NCI-H748 (cell line): Measurements from ENCODE around the gene C22orf31.
"Not testable (repeated sequence)": the region's sequence is repeated elsewhere in the genome, so short reads cannot be mapped to it uniquely, and the experiment has no call there.

Experiments used
- DNase-seq: peaks from one replicate; lab custom pipeline; 2025; ENCODE audit not compliant: unreplicated experiment; lab: John Stamatoyannopoulos, UW

Gene C22orf31

DNA sequence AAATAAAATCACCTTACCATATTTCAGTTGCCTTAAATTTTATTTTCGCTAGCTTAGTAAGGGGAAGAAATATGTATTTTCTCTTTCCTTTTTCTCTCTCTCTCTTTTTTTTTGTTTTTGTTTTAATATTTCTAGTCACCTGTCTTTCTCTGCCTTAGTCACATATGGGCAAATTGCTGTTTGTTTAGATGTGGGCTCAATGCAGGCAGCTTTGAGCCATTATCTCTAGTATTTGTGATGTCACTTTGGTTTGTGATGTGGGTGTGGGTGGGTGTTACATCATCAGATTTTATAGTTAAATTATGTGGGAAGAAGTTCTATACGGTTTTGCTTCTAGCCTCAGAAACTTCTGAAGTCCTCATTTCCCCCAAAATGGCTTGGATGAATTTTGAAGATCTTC lies at the start of gene C22orf31:
TSS of gene C22orf31 (minus strand) at position 59 of the 400 bp plus-strand sequence. CDS start at position 20, 39 bp downstream.
- DNase-seq, result peak; percentile 13

GRCh38 chr22:29110946-29111345 lies 49.3 kb upstream of the C22orf31 start:
- DNase-seq, result no peak

DNA sequence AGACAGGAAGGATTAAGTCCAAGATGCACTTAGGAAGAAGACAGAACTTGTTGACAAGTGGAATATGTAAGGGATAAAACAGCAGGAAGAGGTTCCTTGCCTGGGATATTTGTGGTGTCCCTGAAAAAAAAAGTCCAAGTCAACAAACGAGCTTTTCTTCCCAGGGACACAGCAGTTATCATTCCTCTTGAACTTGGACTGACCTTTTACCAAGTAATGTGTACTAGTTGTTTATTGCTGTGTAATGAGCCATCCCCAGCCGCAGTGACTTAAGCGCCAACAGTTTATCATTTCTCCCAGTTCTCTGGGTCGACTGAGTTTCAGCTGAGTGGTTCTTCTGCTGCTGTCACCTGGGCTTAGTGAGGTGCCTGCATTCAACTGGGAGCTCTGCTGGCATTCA lies 48.2 kb upstream of the C22orf31 start:
- no peak for DNase-seq

DNA sequence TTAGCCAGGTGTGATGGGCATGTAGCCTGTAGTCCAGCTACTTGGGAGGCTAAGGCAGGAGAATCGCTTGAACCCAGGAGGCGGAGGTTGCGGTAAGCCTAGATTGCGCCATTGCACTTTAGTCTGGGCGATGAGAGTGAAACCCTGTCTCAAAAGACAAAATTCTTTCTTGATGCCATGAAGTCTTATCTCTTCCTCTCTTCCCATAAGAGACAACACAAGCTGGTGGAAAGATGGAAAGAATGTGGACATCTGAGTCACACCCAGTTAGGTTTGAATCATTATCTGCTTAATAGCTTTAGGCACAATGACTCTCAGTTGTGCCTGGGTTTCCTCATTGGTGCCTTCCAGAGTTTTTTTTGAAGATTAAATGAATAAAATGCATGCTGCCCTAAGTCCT lies 46.5 kb upstream of the C22orf31 start:
- DNase-seq, result no peak

DNA sequence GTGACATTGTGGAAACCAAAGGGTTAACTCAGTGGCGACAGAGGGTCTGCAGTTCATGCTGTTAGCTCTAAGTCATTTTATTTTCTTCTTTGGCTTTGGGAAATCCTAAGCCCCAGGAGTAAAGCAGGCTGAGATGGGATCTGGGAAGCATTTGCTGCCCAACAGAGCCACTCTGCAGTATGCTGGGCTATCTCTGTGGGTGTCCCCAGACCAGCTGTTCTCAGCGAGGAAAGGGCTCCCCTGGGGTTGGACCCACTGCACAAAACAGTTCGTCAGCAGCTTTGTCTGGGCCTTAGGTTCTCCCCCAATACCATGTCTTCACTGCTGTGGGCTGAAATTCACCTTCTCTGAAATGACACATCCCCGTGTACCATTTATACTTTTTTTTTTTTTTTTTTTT lies 45.2 kb upstream of the C22orf31 start:
- DNase-seq, result no peak

- DNase-seq, result no peak
Measured at GRCh38 chr22:29105468-29105867, 43.8 kb upstream of the C22orf31 start.

DNA sequence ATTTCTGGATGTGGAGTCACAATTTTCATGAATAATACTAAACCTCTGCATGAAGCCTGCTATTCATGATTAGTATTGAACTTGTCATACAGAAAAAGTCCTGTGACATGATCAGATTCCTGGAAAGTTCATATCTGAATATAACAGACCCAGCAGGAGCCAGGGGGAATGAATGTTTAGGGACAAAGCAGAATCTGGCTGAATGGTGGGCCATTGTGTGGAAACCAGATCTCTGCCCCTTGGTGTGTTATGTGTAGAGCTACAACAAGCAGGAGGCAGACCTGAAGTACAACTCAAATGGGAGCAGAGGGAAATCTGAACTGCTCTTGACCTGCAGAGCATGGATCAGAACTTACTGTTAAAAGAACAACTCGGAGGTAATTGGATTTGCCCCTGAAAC lies 41.5 kb upstream of the C22orf31 start:
- DNase-seq, result no peak

DNA sequence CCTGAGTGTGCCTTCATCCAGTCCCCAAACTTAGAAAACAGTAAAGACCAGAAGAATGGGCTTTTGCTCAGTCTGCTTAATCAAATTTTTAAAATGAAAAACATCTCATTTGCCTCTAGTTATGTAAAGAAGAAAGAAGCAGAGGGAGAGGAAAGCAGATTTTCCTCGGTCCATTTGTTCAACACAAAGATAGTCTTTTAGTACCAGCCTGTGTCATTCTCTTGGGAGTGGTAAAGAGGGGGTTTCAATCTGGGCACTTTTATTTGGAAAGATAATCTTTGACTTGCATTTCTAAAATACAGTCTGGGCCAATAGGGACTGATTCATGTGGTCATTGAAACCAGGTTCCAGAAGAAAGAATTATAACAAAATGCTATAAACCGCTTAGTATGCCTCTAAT lies 40.7 kb upstream of the C22orf31 start:
- no peak for DNase-seq

- no peak for DNase-seq
Measured at GRCh38 chr22:29098296-29098695, 36.7 kb upstream of the C22orf31 start.

DNA sequence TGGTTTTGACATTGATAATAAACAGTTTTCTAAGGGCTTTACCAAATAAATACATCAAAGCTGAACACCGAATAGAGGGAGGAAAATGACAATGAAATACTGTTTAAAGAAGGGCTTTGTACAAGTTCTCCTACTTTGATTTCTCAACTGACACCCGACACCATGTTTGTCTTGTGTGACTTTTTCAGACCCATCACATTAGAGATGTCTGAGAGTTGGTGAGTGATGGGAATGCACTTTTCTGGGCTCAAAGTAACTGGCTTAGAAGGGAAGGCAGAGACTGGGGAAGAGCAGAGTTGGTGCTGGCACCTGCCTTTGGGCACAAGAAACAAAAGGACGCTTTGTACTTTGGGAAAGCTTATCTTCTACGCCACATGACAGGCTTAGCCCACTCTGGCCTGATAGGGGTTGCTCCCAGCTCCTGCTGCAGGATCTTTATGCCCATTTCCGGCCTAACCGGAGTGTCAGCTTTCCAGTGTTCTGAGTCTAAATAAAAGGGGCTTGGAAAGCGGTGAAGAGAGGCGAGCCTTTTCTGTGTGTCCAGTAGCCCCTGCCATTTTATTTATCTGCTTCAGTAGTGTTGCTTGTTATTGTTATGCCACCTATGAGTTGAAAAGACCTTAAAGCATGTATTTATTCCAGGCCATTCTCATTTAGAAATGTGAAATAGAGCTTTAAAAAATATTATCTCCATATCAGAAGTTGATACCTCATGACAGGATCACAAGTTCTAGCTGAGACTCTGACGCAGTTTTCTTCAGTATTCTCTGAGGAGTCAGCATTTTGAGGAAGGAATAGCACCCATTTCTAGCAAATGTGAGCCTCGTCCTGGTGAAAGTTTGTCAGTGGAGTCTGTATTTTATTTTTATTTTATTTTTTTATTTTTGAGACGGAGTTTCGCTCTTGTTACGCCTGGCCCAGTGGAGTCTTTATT lies 35.4 kb upstream of the C22orf31 start:
- DNase-seq, result peak; percentile 39

- peak; percentile 26 for DNase-seq
Measured at GRCh38 chr22:29095459-29095858, 33.8 kb upstream of the C22orf31 start.

DNA sequence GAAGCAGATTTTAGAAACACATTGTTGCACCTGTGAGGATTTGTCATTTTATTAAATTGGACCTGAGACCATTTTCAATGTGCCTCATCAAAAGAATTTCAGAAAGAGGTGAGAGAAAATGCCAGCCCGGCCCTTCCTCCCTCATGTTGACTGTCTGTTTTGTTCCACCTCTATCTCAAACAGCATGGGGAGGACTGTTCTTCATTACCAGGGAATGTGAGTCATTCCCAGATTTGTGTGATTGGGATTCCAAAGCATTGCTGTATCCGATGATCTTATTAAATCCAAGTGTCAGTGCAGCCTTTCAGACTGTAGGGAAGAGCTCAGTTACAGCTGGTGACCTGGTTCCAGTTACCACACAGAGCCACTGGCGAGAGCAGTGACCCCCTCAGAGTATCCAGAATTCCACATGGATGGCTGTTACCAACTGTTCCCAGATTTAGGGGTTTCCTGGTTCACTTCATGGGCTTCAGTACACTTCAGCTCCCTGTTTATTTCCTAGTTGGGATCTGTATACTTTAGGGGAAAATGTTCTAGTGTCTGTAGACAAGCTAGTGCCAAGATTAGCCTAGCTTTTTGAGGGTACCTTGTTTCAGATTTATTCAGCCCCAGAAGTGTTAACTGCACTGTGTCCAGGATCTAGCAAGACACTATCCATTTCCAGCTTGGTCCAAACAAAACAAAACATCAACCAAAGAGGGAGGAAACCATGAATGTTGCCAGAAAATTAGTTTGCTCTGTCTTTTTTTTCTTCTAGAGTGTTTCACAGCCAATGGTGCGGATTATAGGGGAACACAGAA lies 32.1 kb upstream of the C22orf31 start:
- DNase-seq, result no peak

DNA sequence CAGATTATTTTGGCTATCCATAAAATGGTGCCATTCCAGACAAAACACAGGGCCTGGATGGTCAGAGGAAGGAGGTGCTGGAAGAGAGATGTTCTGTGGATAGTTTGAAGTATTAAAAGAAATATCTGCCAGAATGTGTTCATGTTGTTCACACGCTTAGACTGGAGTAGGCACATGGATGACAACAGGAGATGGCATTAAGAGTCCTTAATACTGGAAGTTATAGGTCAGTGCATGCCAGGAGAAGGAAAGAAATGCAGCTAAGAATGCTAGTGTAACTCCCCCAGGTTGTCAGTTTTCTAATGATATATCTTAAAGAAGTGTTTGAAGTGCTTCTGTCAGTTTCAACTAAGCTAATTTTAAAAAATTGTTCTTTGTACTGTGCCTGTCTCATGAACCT lies 31.4 kb upstream of the C22orf31 start:
- DNase-seq, result no peak

DNA sequence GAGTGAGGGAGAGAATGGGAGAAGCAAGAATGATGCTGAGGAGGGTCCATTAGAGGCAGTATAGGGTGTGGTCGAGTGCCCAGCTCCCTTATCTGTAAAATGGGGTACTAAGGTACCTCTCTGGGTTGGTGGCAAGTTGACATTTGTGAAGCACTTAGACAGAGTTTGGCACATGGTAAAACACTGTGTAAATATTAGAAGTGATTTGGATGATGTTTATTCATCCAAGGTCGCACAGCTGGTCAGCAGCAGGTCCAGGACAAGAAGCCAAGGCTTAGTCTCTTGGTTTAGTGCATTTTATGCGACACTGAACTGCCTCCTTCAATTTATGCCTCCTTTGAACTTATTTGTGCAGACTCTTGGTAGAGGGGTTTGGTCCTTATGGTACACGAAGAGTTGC lies 30.6 kb upstream of the C22orf31 start:
- no peak for DNase-seq

DNA sequence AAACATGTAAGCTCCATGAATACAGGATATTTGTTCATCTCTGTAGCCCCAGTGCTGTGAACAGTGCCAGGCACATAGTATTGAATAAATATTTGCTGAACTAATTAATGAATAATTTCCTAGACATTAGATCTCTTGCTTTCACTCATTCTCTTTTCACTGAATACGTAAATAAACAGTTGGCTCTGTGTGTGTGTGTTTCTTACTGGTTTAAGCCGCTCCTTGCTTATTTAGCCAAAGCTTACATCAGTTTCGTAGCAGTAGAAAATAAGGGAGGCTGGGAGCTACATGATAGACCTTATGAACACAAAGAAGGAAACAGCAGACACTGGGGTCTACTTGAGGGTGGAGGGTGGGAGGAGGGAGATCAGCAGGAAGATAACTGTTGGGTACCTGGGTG lies 28.4 kb upstream of the C22orf31 start:
- peak; percentile 82 for DNase-seq

DNA sequence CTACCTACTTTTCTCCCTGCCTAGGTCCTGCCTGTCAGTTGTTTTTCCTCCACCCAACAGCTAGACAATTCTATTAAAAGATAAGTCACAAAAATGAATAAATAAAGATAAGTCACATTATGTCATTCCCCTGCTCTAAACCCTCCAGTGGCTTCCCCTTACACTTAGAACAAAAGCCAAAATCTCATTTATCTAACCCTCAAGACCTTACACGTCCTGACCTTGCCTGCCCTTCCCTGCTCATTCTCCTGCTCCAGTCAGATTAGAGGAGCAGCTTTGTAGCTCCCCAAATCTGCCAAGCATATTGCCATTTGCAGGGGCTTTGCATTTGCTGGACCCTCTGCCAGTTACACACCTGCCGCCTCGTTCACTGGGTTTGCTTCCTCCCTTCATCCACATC lies 27.9 kb upstream of the C22orf31 start:
- DNase-seq, result no peak

- DNase-seq, result no peak
Measured at GRCh38 chr22:29088809-29089208, 27.2 kb upstream of the C22orf31 start.

GRCh38 chr22:29087012-29087411 lies 25.4 kb upstream of the C22orf31 start:
- DNase-seq, result no peak

GRCh38 chr22:29083933-29084591 lies 22.4 kb upstream of the C22orf31 start:
- DNase-seq, result no peak

- DNase-seq, result not testable (repeated sequence)
Measured at GRCh38 chr22:29083576-29083932, 21.9 kb upstream of the C22orf31 start.

- no peak for DNase-seq
Measured at GRCh38 chr22:29082826-29083545, 21.4 kb upstream of the C22orf31 start.
